ENCODE data around the gene STEAP4. TPM values are rescaled to one million over a fixed set of nuclear protein-coding genes. Genes with fewer than 3 reads are reported as not detected.

Gene STEAP4
- polyA plus RNA-seq, 1 of the 3 experiments (the other 2 are of a cell fraction), result not detected

Other genes with a start within 250 kb of the STEAP4 start
- 195 and 197 TPM in 2 replicates for gene SRI, start 86.9 kb downstream of the STEAP4 start, polyA plus RNA-seq (2012; rRNA removed)